SK-N-SH treated with all-trans-retinoic acid at 6 μM for 48 hours (cell line): Measurements from ENCODE around the gene ABCF3.

Experiments used
- ATAC-seq: fragments of 200-7000 bp; cut with Tn5 transposase; 3 replicates; pipeline ENCODE4 v1.9.1; 2020; ENCODE audit warnings: mild to moderate bottlenecking, moderate library complexity
- BACH2 ChIP-seq: fragments of 250-450 bp; sonication (Bioruptor Pico); IDR thresholded peaks from 2 replicates; pipeline ENCODE4 v1.9.0; 2021; ENCODE audit warnings: mild to moderate bottlenecking, borderline replicate concordance
- CSDC2 ChIP-seq: fragments of 250-450 bp; sonication (Bioruptor Pico); IDR thresholded peaks from 2 replicates; pipeline ENCODE4 v1.5.0; 2020; ENCODE audit warnings: mild to moderate bottlenecking, moderate library complexity
- ESRRG ChIP-seq: fragments of 250-450 bp; sonication (Bioruptor Pico); IDR thresholded peaks from 2 replicates; pipeline ENCODE4 v1.6.1; 2021; ENCODE audit warnings: mild to moderate bottlenecking
- GLIS3 ChIP-seq: fragments of 250-450 bp; sonication (Bioruptor Pico); IDR thresholded peaks from 2 replicates; pipeline ENCODE4 v1.5.0; 2020; ENCODE audit warnings: mild to moderate bottlenecking, moderate library complexity
- OSR1 ChIP-seq: fragments of 250-450 bp; sonication (Bioruptor Pico); IDR thresholded peaks from 2 replicates; pipeline ENCODE4 v1.8.0; 2022; ENCODE audit warnings: moderate library complexity, mild to moderate bottlenecking, inconsistent platforms
- PPARA ChIP-seq: fragments of 250-450 bp; sonication (Bioruptor Pico); IDR thresholded peaks from 2 replicates; pipeline ENCODE4 v1.5.0; 2020; ENCODE audit warnings: mild to moderate bottlenecking, borderline replicate concordance
- ZC3H10 ChIP-seq: fragments of 250-450 bp; sonication (Bioruptor Pico); IDR thresholded peaks from 2 replicates; pipeline ENCODE4 v1.5.1; 2021; ENCODE audit warnings: mild to moderate bottlenecking, moderate library complexity
- ZFP30 ChIP-seq: fragments of 450-650 bp; formaldehyde crosslinking; IDR thresholded peaks from 2 replicates; pipeline ENCODE4 v1.5.0; 2022; ENCODE audit warnings: mild to moderate bottlenecking, moderate library complexity
- ZNF565 ChIP-seq: fragments of 450-650 bp; formaldehyde crosslinking; conservative IDR thresholded peaks from 2 replicates; pipeline ENCODE4 v1.5.0; 2020; ENCODE audit warnings: low read depth, mild to moderate bottlenecking, moderate library complexity
- ZNF8 ChIP-seq: fragments of 450-650 bp; formaldehyde crosslinking; IDR thresholded peaks from 2 replicates; pipeline ENCODE4 v1.5.0; 2020; ENCODE audit warnings: mild to moderate bottlenecking, moderate library complexity
- TF ChIP-seq, protein P1 (sequence below): fragments of 250-450 bp; sonication (Bioruptor Pico); IDR thresholded peaks from 2 replicates; pipeline ENCODE4 v1.5.1; 2020; ENCODE audit warnings: low read depth, mild to moderate bottlenecking, moderate library complexity
- TF ChIP-seq, protein P2 (sequence below): fragments of 250-450 bp; sonication (Bioruptor Pico); IDR thresholded peaks from 2 replicates; pipeline ENCODE4 v1.8.0; 2021; ENCODE audit warnings: low read depth, mild to moderate bottlenecking, moderate library complexity, borderline replicate concordance
- TF ChIP-seq, protein P3 (sequence below): fragments of 250-450 bp; sonication (Bioruptor Pico); IDR thresholded peaks from 2 replicates; pipeline ENCODE4 v1.5.1; 2021; ENCODE audit warnings: mild to moderate bottlenecking, moderate library complexity
- TF ChIP-seq, protein P4 (sequence below): fragments of 250-450 bp; sonication (Bioruptor Pico); IDR thresholded peaks from 2 replicates; pipeline ENCODE4 v1.8.0; 2020; ENCODE audit warnings: mild to moderate bottlenecking, moderate library complexity, borderline replicate concordance
- TF ChIP-seq, protein P5 (sequence below): fragments of 250-450 bp; sonication (Bioruptor Pico); IDR thresholded peaks from 2 replicates; pipeline ENCODE4 v1.5.0; 2020; ENCODE audit warnings: mild to moderate bottlenecking, moderate library complexity

Gene ABCF3, protein sequence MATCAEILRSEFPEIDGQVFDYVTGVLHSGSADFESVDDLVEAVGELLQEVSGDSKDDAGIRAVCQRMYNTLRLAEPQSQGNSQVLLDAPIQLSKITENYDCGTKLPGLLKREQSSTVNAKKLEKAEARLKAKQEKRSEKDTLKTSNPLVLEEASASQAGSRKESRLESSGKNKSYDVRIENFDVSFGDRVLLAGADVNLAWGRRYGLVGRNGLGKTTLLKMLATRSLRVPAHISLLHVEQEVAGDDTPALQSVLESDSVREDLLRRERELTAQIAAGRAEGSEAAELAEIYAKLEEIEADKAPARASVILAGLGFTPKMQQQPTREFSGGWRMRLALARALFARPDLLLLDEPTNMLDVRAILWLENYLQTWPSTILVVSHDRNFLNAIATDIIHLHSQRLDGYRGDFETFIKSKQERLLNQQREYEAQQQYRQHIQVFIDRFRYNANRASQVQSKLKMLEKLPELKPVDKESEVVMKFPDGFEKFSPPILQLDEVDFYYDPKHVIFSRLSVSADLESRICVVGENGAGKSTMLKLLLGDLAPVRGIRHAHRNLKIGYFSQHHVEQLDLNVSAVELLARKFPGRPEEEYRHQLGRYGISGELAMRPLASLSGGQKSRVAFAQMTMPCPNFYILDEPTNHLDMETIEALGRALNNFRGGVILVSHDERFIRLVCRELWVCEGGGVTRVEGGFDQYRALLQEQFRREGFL

DNA sequence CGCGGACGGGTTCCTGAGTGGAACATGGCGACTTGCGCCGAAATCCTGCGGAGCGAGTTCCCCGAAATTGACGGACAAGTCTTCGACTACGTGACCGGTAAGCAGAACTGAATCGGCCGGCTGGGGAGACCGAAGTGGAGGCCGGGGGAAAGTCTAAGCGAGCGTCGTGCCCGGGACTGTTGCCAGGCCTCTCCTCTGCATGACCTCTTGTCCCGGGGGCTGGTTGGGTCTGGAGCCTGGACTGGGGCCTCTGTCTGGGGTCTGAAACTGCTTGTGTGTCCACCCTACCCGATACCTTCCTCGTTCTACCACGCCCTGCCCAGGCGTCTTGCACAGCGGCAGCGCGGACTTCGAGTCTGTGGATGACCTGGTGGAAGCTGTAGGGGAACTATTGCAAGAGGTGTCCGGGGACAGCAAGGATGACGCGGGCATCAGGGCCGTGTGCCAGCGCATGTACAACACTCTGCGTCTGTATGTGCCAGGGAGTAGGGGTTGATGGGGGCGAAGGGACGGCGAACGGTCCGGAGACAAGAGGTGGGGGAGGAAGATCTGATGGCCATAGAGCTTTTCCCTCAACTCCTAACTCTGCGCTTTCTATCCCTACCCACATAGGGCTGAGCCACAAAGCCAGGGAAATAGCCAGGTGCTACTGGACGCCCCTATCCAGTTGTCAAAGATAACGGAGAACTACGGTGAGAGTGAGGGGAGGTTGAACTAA, at the start of gene ABCF3:
Gene ABCF3, plus strand, starts transcription at position 16 of the 718 bp plus-strand sequence. Its CDS starts 9 bp downstream, at position 25.
- ATAC-seq: peak; percentile 61

DNA sequence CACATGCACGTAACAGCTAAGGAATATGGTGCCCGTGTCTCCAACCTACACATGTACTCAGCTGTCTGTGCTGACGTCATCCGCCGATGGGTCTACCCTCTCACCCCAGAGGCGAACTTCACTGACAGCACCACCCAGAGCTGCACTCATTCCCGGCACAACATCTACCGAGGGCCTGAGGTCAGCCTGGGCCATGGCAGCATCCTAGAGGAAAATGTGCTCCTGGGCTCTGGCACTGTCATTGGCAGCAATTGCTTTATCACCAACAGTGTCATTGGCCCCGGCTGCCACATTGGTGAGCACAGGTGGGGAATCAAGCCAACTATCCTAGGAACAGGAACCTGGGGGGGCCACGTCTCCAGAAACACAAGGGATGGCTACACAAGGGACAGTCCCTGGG, 45.6 kb upstream of the ABCF3 start:
- TF ChIP-seq ZFP30 (CRISPR knock-in tag) (no peak), BACH2 (CRISPR knock-in tag) (no peak), PPARA (CRISPR knock-in tag) (no peak), ZNF8 (CRISPR knock-in tag) (no peak), ZC3H10 (CRISPR knock-in tag) (no peak)
- TF ChIP-seq, protein P1, sequence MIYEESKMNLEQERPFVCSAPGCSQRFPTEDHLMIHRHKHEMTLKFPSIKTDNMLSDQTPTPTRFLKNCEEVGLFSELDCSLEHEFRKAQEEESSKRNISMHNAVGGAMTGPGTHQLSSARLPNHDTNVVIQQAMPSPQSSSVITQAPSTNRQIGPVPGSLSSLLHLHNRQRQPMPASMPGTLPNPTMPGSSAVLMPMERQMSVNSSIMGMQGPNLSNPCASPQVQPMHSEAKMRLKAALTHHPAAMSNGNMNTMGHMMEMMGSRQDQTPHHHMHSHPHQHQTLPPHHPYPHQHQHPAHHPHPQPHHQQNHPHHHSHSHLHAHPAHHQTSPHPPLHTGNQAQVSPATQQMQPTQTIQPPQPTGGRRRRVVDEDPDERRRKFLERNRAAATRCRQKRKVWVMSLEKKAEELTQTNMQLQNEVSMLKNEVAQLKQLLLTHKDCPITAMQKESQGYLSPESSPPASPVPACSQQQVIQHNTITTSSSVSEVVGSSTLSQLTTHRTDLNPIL (CRISPR knock-in tag): no peak
- TF ChIP-seq, protein P2, sequence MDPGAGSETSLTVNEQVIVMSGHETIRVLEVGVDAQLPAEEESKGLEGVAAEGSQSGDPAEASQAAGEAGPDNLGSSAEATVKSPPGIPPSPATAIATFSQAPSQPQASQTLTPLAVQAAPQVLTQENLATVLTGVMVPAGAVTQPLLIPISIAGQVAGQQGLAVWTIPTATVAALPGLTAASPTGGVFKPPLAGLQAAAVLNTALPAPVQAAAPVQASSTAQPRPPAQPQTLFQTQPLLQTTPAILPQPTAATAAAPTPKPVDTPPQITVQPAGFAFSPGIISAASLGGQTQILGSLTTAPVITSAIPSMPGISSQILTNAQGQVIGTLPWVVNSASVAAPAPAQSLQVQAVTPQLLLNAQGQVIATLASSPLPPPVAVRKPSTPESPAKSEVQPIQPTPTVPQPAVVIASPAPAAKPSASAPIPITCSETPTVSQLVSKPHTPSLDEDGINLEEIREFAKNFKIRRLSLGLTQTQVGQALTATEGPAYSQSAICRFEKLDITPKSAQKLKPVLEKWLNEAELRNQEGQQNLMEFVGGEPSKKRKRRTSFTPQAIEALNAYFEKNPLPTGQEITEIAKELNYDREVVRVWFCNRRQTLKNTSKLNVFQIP (CRISPR knock-in tag): no peak
- TF ChIP-seq, all 23 proteins: peak for 0
- ATAC-seq: no peak

More for the DNA sequence above, at the start of gene ABCF3:
- TF ChIP-seq, protein P3, sequence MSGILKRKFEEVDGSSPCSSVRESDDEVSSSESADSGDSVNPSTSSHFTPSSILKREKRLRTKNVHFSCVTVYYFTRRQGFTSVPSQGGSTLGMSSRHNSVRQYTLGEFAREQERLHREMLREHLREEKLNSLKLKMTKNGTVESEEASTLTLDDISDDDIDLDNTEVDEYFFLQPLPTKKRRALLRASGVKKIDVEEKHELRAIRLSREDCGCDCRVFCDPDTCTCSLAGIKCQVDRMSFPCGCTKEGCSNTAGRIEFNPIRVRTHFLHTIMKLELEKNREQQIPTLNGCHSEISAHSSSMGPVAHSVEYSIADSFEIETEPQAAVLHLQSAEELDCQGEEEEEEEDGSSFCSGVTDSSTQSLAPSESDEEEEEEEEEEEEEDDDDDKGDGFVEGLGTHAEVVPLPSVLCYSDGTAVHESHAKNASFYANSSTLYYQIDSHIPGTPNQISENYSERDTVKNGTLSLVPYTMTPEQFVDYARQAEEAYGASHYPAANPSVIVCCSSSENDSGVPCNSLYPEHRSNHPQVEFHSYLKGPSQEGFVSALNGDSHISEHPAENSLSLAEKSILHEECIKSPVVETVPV (CRISPR knock-in tag): no peak
- TF ChIP-seq PPARA (CRISPR knock-in tag) (no peak), ESRRG (CRISPR knock-in tag) (no peak), OSR1 (CRISPR knock-in tag) (no peak), CSDC2 (CRISPR knock-in tag) (no peak), ZNF565 (CRISPR knock-in tag) (no peak), ZNF8 (CRISPR knock-in tag) (no peak), GLIS3 (CRISPR knock-in tag) (no peak)
- TF ChIP-seq, protein P1 (CRISPR knock-in tag): no peak
- TF ChIP-seq, protein P4, sequence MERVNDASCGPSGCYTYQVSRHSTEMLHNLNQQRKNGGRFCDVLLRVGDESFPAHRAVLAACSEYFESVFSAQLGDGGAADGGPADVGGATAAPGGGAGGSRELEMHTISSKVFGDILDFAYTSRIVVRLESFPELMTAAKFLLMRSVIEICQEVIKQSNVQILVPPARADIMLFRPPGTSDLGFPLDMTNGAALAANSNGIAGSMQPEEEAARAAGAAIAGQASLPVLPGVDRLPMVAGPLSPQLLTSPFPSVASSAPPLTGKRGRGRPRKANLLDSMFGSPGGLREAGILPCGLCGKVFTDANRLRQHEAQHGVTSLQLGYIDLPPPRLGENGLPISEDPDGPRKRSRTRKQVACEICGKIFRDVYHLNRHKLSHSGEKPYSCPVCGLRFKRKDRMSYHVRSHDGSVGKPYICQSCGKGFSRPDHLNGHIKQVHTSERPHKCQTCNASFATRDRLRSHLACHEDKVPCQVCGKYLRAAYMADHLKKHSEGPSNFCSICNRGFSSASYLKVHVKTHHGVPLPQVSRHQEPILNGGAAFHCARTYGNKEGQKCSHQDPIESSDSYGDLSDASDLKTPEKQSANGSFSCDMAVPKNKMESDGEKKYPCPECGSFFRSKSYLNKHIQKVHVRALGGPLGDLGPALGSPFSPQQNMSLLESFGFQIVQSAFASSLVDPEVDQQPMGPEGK (CRISPR knock-in tag): no peak
- TF ChIP-seq, protein P5, sequence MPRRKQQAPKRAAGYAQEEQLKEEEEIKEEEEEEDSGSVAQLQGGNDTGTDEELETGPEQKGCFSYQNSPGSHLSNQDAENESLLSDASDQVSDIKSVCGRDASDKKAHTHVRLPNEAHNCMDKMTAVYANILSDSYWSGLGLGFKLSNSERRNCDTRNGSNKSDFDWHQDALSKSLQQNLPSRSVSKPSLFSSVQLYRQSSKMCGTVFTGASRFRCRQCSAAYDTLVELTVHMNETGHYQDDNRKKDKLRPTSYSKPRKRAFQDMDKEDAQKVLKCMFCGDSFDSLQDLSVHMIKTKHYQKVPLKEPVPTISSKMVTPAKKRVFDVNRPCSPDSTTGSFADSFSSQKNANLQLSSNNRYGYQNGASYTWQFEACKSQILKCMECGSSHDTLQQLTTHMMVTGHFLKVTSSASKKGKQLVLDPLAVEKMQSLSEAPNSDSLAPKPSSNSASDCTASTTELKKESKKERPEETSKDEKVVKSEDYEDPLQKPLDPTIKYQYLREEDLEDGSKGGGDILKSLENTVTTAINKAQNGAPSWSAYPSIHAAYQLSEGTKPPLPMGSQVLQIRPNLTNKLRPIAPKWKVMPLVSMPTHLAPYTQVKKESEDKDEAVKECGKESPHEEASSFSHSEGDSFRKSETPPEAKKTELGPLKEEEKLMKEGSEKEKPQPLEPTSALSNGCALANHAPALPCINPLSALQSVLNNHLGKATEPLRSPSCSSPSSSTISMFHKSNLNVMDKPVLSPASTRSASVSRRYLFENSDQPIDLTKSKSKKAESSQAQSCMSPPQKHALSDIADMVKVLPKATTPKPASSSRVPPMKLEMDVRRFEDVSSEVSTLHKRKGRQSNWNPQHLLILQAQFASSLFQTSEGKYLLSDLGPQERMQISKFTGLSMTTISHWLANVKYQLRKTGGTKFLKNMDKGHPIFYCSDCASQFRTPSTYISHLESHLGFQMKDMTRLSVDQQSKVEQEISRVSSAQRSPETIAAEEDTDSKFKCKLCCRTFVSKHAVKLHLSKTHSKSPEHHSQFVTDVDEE (CRISPR knock-in tag): no peak
